Measurements from ENCODE around the gene RARB. TPM values are rescaled to one million over a fixed set of nuclear protein-coding genes. Genes with fewer than 3 reads are reported as not detected.

RARB gene
- total and polyA plus RNA-seq, 2 donors (not counting 3 experiments of a cell fraction or from before 2014, with no cell fraction given), result 15.3 to 23.4 TPM

DNA sequence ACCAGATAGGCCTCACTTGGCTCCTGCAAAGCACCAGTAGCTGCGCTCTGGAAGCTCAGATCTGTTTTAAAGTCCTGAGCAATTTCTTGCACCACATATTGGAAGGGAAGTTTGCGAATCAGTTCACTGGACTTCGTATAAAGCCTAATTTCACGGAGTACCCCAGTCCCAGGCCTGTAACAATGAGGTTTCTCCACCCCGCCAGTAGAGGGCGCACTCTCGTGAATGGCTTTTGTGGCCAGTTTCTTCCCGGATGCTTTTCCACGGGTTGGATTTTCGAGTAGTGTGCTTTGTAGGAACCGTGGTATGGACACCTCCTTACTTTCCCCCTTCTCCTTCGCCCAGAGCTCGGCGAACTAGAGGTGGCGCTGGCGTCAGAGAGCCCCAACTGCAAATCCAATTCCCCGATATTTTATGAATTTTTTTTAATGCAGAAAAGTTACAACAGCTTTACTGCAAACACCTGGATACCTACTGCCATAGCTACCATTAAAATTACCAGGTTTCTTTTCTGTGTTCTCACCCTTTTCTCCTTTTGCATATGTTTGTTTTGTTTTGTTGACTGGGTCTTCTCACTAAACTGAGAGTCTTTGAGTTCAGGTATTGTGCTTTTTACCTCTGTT lies 13.3 kb downstream of the RARB start:
- no peaks in the 10 kb centered on the region for H3K9me3 ChIP-seq (replicated peaks; ENCODE audit: control insufficient read depth, insufficient read depth, low read length)
- peaks cover 10% of the 10 kb centered on the region for H3K4me1 ChIP-seq (ENCODE audit: control insufficient read depth, extremely low read depth, insufficient read depth, low read length)
- ChIA-PET POLR2A (no interaction called here), CTCF (interaction anchor here (0.6 to 2.7 kb wide), 11 partner anchors 9 to 161 kb away, joined by 3 to 20 read pairs (median 4); no protein-coding TSS in a partner anchor)
- no peak for FAIRE-seq
- DNase-seq (ENCODE audit: low read depth, low spot score), result no peak
- H3K27me3 ChIP-seq (ENCODE audit: control insufficient read depth in 2 of 2, insufficient read depth in 2 of 2, low read length in 2 of 2), result no peaks in the 10 kb centered on the region
- no TSS peak for BruUV-seq (replicated peaks)
- H4K20me1 ChIP-seq (replicated peaks; ENCODE audit: control insufficient read depth, extremely low read depth, insufficient read depth, low read length), result no peaks in the 10 kb centered on the region
- no peak overlapping the region for H3K4me3 ChIP-seq (replicated peaks in 1 of 3; ENCODE audit: insufficient read depth in 1 of 3, low read depth in 1 of 3, low read length in 3 of 3)
- dilution Hi-C loops (cut with MboI; ENCODE audit: extremely low pct_ligation_motif_present, low sequenced_read_pairs) (no loop called here), intact Hi-C loops (cut with micrococcal nuclease) (no loop called here)
- no peak overlapping the region for H3K27ac ChIP-seq (ENCODE audit: insufficient read depth, low read depth, low read length)
- no peak overlapping the region for H3K9ac ChIP-seq (replicated peaks; ENCODE audit: extremely low read depth, insufficient read depth, low read length)
- H3K79me2 ChIP-seq (ENCODE audit: control insufficient read depth, insufficient read depth, low read length), result peaks cover 66% of the 10 kb centered on the region
- no peaks in the 10 kb centered on the region for H3K9me1 ChIP-seq (replicated peaks; ENCODE audit: control insufficient read depth, extremely low read depth, insufficient read depth, low read length)
- no peak overlapping the region for H2AFZ ChIP-seq (ENCODE audit: low read depth, low read length)
- H3K36me3 ChIP-seq (ENCODE audit: control insufficient read depth in 2 of 2, extremely low read depth in 1 of 2, insufficient read depth in 2 of 2, low read length in 2 of 2), result no peaks in the 10 kb centered on the region
- H3K4me2 ChIP-seq (ENCODE audit: insufficient read depth, low read length), result no peak overlapping the region
- TF ChIP-seq EZH2 (IDR thresholded peaks at IDR 0.05; ENCODE audit: borderline replicate concordance, low read depth, low read length, severe bottlenecking), result no peak
- TF ChIP-seq, protein P1, sequence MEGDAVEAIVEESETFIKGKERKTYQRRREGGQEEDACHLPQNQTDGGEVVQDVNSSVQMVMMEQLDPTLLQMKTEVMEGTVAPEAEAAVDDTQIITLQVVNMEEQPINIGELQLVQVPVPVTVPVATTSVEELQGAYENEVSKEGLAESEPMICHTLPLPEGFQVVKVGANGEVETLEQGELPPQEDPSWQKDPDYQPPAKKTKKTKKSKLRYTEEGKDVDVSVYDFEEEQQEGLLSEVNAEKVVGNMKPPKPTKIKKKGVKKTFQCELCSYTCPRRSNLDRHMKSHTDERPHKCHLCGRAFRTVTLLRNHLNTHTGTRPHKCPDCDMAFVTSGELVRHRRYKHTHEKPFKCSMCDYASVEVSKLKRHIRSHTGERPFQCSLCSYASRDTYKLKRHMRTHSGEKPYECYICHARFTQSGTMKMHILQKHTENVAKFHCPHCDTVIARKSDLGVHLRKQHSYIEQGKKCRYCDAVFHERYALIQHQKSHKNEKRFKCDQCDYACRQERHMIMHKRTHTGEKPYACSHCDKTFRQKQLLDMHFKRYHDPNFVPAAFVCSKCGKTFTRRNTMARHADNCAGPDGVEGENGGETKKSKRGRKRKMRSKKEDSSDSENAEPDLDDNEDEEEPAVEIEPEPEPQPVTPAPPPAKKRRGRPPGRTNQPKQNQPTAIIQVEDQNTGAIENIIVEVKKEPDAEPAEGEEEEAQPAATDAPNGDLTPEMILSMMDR (IDR thresholded peaks at IDR 0.05; ENCODE audit: extremely low read depth in 1 of 2, insufficient read depth in 1 of 2, low read depth in 1 of 2, low read length in 2 of 2), result peak; percentile 60 to 69

DNA sequence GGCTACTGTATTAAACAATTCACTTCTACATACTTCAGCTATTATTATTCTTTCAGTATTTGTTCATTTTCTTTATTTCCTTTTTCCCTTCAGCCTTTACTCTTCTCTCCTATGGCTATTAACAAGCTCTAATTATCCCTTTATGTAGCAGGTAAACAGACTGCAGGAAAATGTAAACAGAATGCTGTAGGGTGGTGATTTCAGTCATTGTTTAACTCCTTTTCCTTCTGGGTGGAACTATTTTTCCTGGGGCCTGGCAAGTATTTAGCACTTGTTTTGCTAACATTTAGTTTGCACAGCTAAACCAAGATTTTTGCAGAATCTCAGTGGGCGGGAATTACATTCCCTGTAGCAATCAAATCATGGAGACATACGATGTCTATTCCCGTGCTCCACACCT lies 14.4 kb downstream of the RARB start:
- Histone ChIP-seq H3K79me2 (ENCODE audit: control insufficient read depth, insufficient read depth, low read length) (peaks cover 60% of the 10 kb centered on the region), H3K9ac (replicated peaks; ENCODE audit: extremely low read depth, insufficient read depth, low read length) (no peak overlapping the region), H3K4me3 (replicated peaks in 1 of 3; ENCODE audit: insufficient read depth in 1 of 3, low read depth in 1 of 3, low read length in 3 of 3) (no peak overlapping the region), H3K27me3 (ENCODE audit: control insufficient read depth in 2 of 2, insufficient read depth in 2 of 2, low read length in 2 of 2) (no peaks in the 10 kb centered on the region), H3K9me1 (replicated peaks; ENCODE audit: control insufficient read depth, extremely low read depth, insufficient read depth, low read length) (no peaks in the 10 kb centered on the region), H3K9me3 (replicated peaks; ENCODE audit: control insufficient read depth, insufficient read depth, low read length) (no peaks in the 10 kb centered on the region), H3K4me1 (ENCODE audit: control insufficient read depth, extremely low read depth, insufficient read depth, low read length) (peaks cover 10% of the 10 kb centered on the region), H3K4me2 (ENCODE audit: insufficient read depth, low read length) (no peak overlapping the region), H4K20me1 (replicated peaks; ENCODE audit: control insufficient read depth, extremely low read depth, insufficient read depth, low read length) (no peaks in the 10 kb centered on the region), H3K27ac (ENCODE audit: insufficient read depth, low read depth, low read length) (no peak overlapping the region), H3K36me3 (ENCODE audit: control insufficient read depth in 2 of 2, extremely low read depth in 1 of 2, insufficient read depth in 2 of 2, low read length in 2 of 2) (no peaks in the 10 kb centered on the region), H2AFZ (ENCODE audit: low read depth, low read length) (no peak overlapping the region)
- ChIA-PET CTCF (interaction anchor here (0.8 to 3.1 kb wide), 8 partner anchors 10 to 160 kb away, joined by 3 to 11 read pairs (median 4); no protein-coding TSS in a partner anchor), POLR2A (no interaction called here)
- DNase-seq (ENCODE audit: low read depth, low spot score) (no peak), FAIRE-seq (no peak)
- intact Hi-C loops (cut with micrococcal nuclease) (no loop called here), dilution Hi-C loops (cut with MboI; ENCODE audit: extremely low pct_ligation_motif_present, low sequenced_read_pairs) (no loop called here)
- TF ChIP-seq, protein P2, sequence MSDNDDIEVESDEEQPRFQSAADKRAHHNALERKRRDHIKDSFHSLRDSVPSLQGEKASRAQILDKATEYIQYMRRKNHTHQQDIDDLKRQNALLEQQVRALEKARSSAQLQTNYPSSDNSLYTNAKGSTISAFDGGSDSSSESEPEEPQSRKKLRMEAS (IDR thresholded peaks at IDR 0.05; ENCODE audit: insufficient read depth, insufficient read length), result no peak
- no peak for TF ChIP-seq EZH2 (IDR thresholded peaks at IDR 0.05; ENCODE audit: borderline replicate concordance, low read depth, low read length, severe bottlenecking)
- no peak for TF ChIP-seq POLR2A (IDR thresholded peaks at IDR 0.05; ENCODE audit: low read depth, low read length)
- TF ChIP-seq, protein P1 (IDR thresholded peaks at IDR 0.05; ENCODE audit: extremely low read depth in 1 of 2, insufficient read depth in 1 of 2, low read depth in 1 of 2, low read length in 2 of 2), result no peak
- no peak for TF ChIP-seq FOS (IDR thresholded peaks at IDR 0.05; ENCODE audit: borderline replicate concordance, insufficient read depth, low read length)
- TF ChIP-seq MYC (IDR thresholded peaks at IDR 0.05; ENCODE audit: low read depth, low read length), result no peak
- TF ChIP-seq POLR2AphosphoS5 (IDR thresholded peaks at IDR 0.05; ENCODE audit: insufficient read depth, low read depth, low read length), result no peak
- no peak for TF ChIP-seq JUN (IDR thresholded peaks at IDR 0.05; ENCODE audit: borderline replicate concordance, insufficient read depth, insufficient read length, low read depth)
- no peak for TF ChIP-seq GATA2 (IDR thresholded peaks at IDR 0.05; ENCODE audit: insufficient read depth, insufficient read length, low read depth, low read length)
- BruUV-seq (replicated peaks), result no TSS peak
